Articular chondrocyte of knee joint (primary cell): Measurements from ENCODE around the gene EFR3B. TPM values are rescaled to one million over a fixed set of nuclear protein-coding genes. Genes with fewer than 3 reads are reported as not detected.

ENCODE experiments used
- small RNA-seq: library from RNA; depleted of rRNA; stranded (forward); fragments of <200 nt; gene quantifications from one replicate; pipeline ENCODE3, GENCODE V24; 2012
- total RNA-seq: library from RNA; depleted of rRNA; stranded (reverse); fragments of >200 nt; gene quantifications from 2 replicates; pipeline ENCODE4 v1.2.3, GENCODE V29; 2012

EFR3B gene, protein sequence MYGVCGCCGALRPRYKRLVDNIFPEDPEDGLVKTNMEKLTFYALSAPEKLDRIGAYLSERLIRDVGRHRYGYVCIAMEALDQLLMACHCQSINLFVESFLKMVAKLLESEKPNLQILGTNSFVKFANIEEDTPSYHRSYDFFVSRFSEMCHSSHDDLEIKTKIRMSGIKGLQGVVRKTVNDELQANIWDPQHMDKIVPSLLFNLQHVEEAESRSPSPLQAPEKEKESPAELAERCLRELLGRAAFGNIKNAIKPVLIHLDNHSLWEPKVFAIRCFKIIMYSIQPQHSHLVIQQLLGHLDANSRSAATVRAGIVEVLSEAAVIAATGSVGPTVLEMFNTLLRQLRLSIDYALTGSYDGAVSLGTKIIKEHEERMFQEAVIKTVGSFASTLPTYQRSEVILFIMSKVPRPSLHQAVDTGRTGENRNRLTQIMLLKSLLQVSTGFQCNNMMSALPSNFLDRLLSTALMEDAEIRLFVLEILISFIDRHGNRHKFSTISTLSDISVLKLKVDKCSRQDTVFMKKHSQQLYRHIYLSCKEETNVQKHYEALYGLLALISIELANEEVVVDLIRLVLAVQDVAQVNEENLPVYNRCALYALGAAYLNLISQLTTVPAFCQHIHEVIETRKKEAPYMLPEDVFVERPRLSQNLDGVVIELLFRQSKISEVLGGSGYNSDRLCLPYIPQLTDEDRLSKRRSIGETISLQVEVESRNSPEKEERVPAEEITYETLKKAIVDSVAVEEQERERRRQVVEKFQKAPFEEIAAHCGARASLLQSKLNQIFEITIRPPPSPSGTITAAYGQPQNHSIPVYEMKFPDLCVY
- 2.4 and 5.4 TPM in 2 replicates for total RNA-seq

DNA sequence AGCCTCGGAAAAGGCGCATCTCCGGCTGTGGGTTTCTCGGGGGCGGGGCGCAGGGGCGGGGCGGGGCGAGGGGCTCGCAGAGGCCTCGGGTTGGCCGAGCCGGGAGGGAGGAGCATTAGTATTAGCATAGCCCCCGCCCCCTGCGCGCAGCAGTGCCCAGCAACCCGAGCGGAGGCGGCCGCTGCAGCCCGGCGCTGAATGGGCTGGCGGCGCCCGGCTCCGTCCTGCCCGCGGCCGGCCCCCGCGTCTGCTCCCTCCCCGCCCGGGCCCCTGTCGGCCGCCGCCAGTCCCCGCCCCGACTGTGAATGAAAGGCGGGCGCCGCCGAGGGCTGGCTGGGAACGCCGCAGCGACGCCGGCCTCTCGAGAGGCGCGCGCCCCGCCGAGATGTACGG is at the start of gene EFR3B:
TSS of gene EFR3B (plus strand) at position 149 of the 393 bp plus-strand sequence. CDS start at position 386, 237 bp downstream.

DNA sequence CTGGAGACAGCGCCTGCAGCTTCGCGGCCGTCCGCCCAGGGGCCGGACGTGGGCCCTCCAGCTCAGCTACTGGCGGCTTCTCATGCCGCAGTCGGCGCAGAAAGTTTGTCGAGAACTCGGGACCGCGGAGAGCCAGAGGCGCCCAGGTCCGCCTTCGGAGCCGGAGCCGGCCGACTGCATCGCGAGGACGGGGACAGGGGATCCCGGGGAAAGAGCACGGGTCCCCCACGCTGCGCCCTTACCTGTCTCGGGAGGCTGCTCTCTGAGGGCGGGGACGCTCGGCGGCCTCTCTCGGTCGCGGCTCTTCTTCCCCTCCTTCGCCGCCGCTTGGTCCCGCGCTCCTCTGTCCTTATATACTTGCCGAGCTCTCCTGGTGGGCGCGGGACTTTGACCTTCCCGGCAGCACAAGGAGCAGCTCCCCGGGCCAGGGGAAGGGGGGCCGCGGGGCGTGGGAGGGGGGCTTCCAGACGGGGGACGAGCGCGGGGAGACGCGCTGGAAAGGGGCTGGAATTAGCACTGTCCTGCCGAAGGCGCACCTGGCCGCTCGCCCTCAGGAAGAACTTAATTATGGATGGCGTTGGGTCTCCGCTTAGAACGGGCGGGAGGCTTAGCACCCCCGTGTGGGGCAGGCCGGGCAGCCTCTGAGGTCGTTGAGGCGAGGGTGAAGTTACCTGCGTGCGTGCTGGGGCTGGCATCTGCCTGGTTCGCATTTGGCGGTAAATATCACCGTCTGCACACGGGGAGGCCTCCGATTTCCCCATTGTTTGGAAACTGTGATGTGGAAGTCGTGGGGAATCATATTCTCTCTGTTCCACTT is 126.6 kb downstream of the EFR3B start, which contains the start of gene POMC:
TSS of gene POMC (minus strand) at position 325 of the 817 bp plus-strand sequence. CDS start 3,808 bp downstream, outside the sequence.

Small RNAs within 50 kb of the gene (small RNA-seq; reads per million reads assigned to genes)
- gene RF00019 (not detected), gene RN7SL856P (not detected)

Other genes with a start within 250 kb of the EFR3B start
- gene PTRHD1, start 248.7 kb upstream of the EFR3B start, total RNA-seq = 18.8 and 25.3 TPM in 2 replicates
- 13.6 and 15.8 TPM in 2 replicates for gene CENPO, start 248.7 kb upstream of the EFR3B start, total RNA-seq
- gene ADCY3, start 121.8 kb upstream of the EFR3B start, total RNA-seq = 30.7 and 56.6 TPM in 2 replicates
- 8.6 and 11.6 TPM in 2 replicates for gene DNAJC27, start 70.1 kb upstream of the EFR3B start, total RNA-seq
- gene POMC, start 126.5 kb downstream of the EFR3B start, total RNA-seq = 0.86 and 1.0 TPM in 2 replicates